ENCODE data around the gene PTPN1. TPM values are rescaled to one million over a fixed set of nuclear protein-coding genes. Genes with fewer than 3 reads are reported as not detected.

PTPN1 gene
- polyA plus RNA-seq, 3 donors, result 12.4 to 21.4 (median 19.1) TPM

DNA sequence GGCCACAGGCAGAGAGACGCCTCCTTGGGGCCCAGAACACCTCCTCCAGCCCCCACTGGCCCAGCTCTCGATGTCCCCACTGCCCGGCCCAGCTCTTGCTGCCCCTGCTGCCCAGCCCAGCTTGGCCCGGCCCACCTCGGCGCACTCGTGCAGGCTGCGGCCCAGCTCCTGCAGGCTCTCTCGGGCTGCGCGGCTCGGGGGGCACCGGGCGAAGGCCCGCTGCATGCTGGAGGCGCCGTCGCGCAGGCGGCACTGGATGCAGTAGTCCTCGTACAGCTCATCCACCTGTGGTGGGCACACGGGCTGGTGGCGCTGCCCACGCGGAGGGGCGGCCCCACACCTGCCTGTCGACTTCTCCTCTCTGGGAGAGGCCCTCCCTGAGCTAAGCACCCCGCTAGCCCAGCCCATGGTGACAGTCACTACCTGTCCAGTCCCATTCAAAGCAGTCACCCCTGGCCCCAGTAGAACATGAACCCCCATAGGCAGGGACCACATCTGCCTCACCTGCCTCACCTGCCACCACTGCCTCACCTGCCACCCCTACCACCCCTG is 99.3 kb downstream of the PTPN1 start:
- H3K27me3 Mint-ChIP-seq (ENCODE audit: low read depth in 3 of 3), result peaks cover 1 to 4% (median 1%) of the 10 kb centered on the region in 3 donors
- H3K4me2 ChIP-seq (replicated peaks; ENCODE audit: extremely low read depth, low read length, poor library complexity, severe bottlenecking), result no peak overlapping the region
- WGBS (ENCODE audit: insufficient coverage), result 98% methylated on average over 28 of the region's 28 CpGs

DNA sequence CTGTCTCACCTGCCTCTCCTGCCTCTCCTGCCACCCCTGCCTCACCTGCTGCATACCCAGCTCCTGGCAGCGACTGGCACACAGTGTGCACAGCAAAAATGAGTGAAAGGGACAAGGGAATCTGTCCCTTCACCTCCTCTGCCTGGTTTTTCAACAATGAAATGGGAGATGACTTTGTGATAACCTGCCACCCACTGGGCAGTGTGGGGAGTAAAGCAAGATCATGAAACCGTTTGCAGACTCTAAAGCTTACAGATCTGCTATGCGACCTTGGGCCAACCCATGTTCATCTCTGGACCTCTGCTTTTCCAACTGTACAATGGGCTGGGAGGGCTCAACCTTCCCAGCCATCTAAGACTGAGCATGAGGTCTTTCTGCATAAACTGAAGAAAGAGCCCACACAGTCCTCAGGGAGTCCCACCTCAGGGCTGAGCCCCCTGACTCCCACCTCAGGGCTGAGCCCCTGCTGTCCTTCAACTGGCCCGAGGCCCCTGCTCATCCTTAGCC is 100.1 kb downstream of the PTPN1 start:
- peaks cover 1 to 4% (median 1%) of the 10 kb centered on the region in 3 donors for H3K27me3 Mint-ChIP-seq (ENCODE audit: low read depth in 3 of 3)
- intact Hi-C loops (cut with micrococcal nuclease), result no loop called here
- no peak overlapping the region for H3K4me3 Mint-ChIP-seq
- no peaks in the 10 kb centered on the region for H3K79me2 ChIP-seq (ENCODE audit: insufficient read depth, low read length)
- no peaks in the 10 kb centered on the region for H3K4me1 ChIP-seq (ENCODE audit: control insufficient read depth in 1 of 2, insufficient read depth in 2 of 2, low read length in 2 of 2)
- no peak for DNase-seq
- H3K27ac Mint-ChIP-seq, result no peak overlapping the region
- H3K9ac ChIP-seq (ENCODE audit: insufficient read depth, low read length, poor library complexity, severe bottlenecking), result no peak overlapping the region
- H3K4me3 ChIP-seq (replicated peaks in 1 of 3; ENCODE audit: low read depth in 2 of 3, low read length in 3 of 3), result no peak overlapping the region
- H3K27me3 ChIP-seq (ENCODE audit: control insufficient read depth in 2 of 2, insufficient read depth in 2 of 2, low read length in 2 of 2), result no peaks in the 10 kb centered on the region
- no peaks in the 10 kb centered on the region for H3K36me3 Mint-ChIP-seq
- no peak overlapping the region for H3K27ac ChIP-seq (ENCODE audit: low read depth in 1 of 2, low read length in 2 of 2)
- TF ChIP-seq, protein P1, sequence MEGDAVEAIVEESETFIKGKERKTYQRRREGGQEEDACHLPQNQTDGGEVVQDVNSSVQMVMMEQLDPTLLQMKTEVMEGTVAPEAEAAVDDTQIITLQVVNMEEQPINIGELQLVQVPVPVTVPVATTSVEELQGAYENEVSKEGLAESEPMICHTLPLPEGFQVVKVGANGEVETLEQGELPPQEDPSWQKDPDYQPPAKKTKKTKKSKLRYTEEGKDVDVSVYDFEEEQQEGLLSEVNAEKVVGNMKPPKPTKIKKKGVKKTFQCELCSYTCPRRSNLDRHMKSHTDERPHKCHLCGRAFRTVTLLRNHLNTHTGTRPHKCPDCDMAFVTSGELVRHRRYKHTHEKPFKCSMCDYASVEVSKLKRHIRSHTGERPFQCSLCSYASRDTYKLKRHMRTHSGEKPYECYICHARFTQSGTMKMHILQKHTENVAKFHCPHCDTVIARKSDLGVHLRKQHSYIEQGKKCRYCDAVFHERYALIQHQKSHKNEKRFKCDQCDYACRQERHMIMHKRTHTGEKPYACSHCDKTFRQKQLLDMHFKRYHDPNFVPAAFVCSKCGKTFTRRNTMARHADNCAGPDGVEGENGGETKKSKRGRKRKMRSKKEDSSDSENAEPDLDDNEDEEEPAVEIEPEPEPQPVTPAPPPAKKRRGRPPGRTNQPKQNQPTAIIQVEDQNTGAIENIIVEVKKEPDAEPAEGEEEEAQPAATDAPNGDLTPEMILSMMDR (IDR thresholded peaks at IDR 0.05), result no peak
- H3K4me2 ChIP-seq (replicated peaks; ENCODE audit: extremely low read depth, low read length, poor library complexity, severe bottlenecking), result no peak overlapping the region
- no peaks in the 10 kb centered on the region for H4K20me1 ChIP-seq (ENCODE audit: insufficient read depth, low read length)
- H3K9me3 Mint-ChIP-seq, result no peaks in the 10 kb centered on the region
- no peaks in the 10 kb centered on the region for H3K36me3 ChIP-seq (replicated peaks in 1 of 2; ENCODE audit: control insufficient read depth in 1 of 2, insufficient read depth in 2 of 2, low read length in 2 of 2)
- H2AFZ ChIP-seq (ENCODE audit: insufficient read depth, low read depth, low read length, poor library complexity, severe bottlenecking), result no peak overlapping the region
- H3K4me1 Mint-ChIP-seq, result no peaks in the 10 kb centered on the region
- WGBS (ENCODE audit: insufficient coverage), result 77% methylated on average over 3 of the region's 4 CpGs
- no peaks in the 10 kb centered on the region for H3K9me3 ChIP-seq (replicated peaks in 1 of 2; ENCODE audit: control insufficient read depth in 1 of 2, insufficient read depth in 1 of 2, low read length in 2 of 2)

More for the DNA sequence above, 99.3 kb downstream of the PTPN1 start:
- no peak for DNase-seq
- no peaks in the 10 kb centered on the region for H3K4me1 Mint-ChIP-seq
- Histone ChIP-seq H3K4me1 (ENCODE audit: control insufficient read depth in 1 of 2, insufficient read depth in 2 of 2, low read length in 2 of 2) (no peaks in the 10 kb centered on the region), H2AFZ (ENCODE audit: insufficient read depth, low read depth, low read length, poor library complexity, severe bottlenecking) (no peak overlapping the region), H3K27me3 (ENCODE audit: control insufficient read depth in 2 of 2, insufficient read depth in 2 of 2, low read length in 2 of 2) (no peaks in the 10 kb centered on the region), H3K4me3 (replicated peaks in 1 of 3; ENCODE audit: low read depth in 2 of 3, low read length in 3 of 3) (no peak overlapping the region), H3K9ac (ENCODE audit: insufficient read depth, low read length, poor library complexity, severe bottlenecking) (no peak overlapping the region), H3K9me3 (replicated peaks in 1 of 2; ENCODE audit: control insufficient read depth in 1 of 2, insufficient read depth in 1 of 2, low read length in 2 of 2) (no peaks in the 10 kb centered on the region), H3K79me2 (ENCODE audit: insufficient read depth, low read length) (no peaks in the 10 kb centered on the region), H4K20me1 (ENCODE audit: insufficient read depth, low read length) (no peaks in the 10 kb centered on the region), H3K27ac (ENCODE audit: low read depth in 1 of 2, low read length in 2 of 2) (no peak overlapping the region), H3K36me3 (replicated peaks in 1 of 2; ENCODE audit: control insufficient read depth in 1 of 2, insufficient read depth in 2 of 2, low read length in 2 of 2) (no peaks in the 10 kb centered on the region)
- intact Hi-C loops (cut with micrococcal nuclease), result no loop called here
- TF ChIP-seq, protein P1 (IDR thresholded peaks at IDR 0.05), result no peak
- H3K9me3 Mint-ChIP-seq, result no peaks in the 10 kb centered on the region
- H3K36me3 Mint-ChIP-seq, result no peaks in the 10 kb centered on the region
- no peak overlapping the region for H3K27ac Mint-ChIP-seq
- no peak overlapping the region for H3K4me3 Mint-ChIP-seq
